Measurements from ENCODE around the gene SIM2.

Gene SIM2

GRCh38 chr21:36698385-36698980 is 432 bp upstream of the SIM2 start:
- Mint-ChIP-seq H3K4me1 (peaks cover 9% of the 10 kb centered on the region), H3K9me3 (no peaks in the 10 kb centered on the region), H3K27me3 (peaks cover 74% of the 10 kb centered on the region), H3K27ac (ENCODE audit: low read depth) (no peak overlapping the region), H3K36me3 (ENCODE audit: insufficient read depth) (no peaks in the 10 kb centered on the region), H3K4me3 (no peak overlapping the region)
- ATAC-seq (replicated peaks; ENCODE audit: extremely low read depth, poor library complexity, severe bottlenecking) (no peak), DNase-seq (ENCODE audit: low spot score in 2 of 2) (no peak)

DNA sequence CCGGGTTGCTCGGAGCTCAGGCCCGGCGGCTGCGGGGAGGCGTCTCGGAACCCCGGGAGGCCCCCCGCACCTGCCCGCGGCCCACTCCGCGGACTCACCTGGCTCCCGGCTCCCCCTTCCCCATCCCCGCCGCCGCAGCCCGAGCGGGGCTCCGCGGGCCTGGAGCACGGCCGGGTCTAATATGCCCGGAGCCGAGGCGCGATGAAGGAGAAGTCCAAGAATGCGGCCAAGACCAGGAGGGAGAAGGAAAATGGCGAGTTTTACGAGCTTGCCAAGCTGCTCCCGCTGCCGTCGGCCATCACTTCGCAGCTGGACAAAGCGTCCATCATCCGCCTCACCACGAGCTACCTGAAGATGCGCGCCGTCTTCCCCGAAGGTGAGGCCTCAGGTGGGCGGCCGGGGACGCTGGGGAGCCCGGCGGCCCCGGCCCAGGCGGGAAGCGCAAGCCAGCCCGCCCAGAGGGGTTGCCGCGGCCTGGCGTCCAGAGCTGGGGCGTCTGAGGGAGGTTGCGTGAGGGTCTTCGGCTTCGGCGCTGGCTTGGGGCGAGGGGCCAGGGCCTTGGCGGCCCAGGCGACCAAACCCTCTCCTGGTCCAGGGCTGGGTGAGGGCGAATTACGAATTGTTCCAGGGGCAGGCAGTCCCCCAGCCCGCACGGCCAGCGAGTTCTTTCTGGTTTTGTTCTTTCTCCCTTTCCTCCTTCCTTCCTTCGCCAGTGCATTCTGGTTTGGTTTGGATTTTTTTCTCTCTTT is 805 bp downstream of the SIM2 start:
- H3K27ac Mint-ChIP-seq (ENCODE audit: low read depth) = no peak overlapping the region
- H3K4me1 Mint-ChIP-seq = peaks cover 9% of the 10 kb centered on the region
- DNase-seq (ENCODE audit: low spot score in 2 of 2) (no peak), ATAC-seq (replicated peaks; ENCODE audit: extremely low read depth, poor library complexity, severe bottlenecking) (no peak)
- H3K27me3 Mint-ChIP-seq = peaks cover 74% of the 10 kb centered on the region
- H3K4me3 Mint-ChIP-seq = peak overlapping the region; percentile 38
- H3K36me3 Mint-ChIP-seq (ENCODE audit: insufficient read depth) = no peaks in the 10 kb centered on the region
- no peaks in the 10 kb centered on the region for H3K9me3 Mint-ChIP-seq

DNA sequence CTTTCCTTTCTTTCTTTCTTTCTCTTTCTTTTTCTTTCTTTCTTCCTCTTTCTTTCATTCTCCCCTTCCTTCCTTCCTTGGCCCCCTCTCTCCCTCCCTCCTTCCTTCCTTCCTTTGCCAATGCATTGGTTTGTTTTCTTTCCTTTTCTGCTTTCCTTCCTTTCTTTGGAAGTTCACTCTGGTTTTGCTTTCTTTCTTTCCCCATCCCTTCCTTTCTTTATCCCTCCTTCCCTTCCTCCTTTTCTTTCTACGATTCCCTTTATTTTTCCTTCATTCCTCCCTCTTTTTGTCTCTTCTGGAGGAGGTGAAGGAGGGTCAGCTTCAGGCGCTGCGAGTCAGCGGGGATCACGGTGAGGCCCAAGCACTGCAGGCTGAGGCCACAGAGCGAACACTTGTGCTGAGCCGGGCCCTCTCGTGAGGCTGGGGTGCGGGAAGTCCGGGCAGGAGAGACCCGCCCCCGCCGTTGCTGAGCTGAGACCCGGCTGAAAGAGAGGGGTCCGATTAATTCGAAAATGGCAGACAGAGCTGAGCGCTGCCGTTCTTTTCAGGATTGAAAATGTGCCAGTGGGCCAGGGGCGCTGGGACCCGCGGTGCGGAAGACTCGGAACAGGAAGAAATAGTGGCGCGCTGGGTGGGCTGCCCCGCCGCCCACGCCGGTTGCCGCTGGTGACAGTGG is 1.5 kb downstream of the SIM2 start:
- Mint-ChIP-seq H3K4me3 (peak overlapping the region; percentile 38), H3K36me3 (ENCODE audit: insufficient read depth) (no peaks in the 10 kb centered on the region), H3K9me3 (no peaks in the 10 kb centered on the region), H3K27me3 (peaks cover 74% of the 10 kb centered on the region), H3K27ac (ENCODE audit: low read depth) (no peak overlapping the region), H3K4me1 (peaks cover 14% of the 10 kb centered on the region)
- ATAC-seq (replicated peaks; ENCODE audit: extremely low read depth, poor library complexity, severe bottlenecking) = no peak
- DNase-seq (ENCODE audit: low spot score in 2 of 2) = no peak

DNA sequence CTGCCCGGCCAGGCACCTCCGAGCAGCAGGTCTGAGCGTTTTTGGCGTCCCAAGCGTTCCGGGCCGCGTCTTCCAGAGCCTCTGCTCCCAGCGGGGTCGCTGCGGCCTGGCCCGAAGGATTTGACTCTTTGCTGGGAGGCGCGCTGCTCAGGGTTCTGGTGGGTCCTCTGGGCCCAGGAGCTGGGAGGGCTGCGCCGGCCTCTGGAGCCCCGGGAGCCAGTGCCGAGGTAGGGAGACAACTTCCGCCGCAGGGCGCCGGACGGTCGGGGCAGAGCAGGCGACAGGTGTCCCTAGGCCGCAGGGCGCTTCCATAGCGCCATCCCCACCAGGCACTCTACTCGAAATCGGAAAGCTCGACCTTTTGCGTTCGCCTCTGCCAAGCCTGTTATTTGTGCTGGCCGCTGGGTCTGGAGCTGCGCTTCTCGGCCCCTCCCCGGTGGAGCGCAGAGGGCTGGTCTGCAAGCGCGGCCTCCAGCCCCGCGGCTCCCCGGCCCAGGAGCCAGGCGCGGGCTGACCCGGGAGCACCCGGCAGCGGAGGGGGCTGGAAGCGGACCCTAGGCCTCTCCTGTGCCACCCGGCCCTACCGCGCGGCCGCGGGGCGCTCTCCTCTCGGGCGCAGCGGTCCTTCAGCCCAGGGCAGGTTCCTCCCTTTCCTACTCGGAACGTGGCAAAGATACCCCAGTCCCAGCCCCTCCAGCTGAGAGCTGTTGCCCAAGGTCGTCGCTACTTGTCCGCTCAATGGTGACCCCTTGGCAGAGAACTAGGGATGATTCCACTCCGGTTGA is 2.2 kb downstream of the SIM2 start:
- H3K9me3 Mint-ChIP-seq = no peaks in the 10 kb centered on the region
- DNase-seq (ENCODE audit: low spot score in 2 of 2) = no peak
- peak overlapping the region; percentile 38 for H3K4me3 Mint-ChIP-seq
- H3K27me3 Mint-ChIP-seq = peaks cover 74% of the 10 kb centered on the region
- H3K36me3 Mint-ChIP-seq (ENCODE audit: insufficient read depth) = no peaks in the 10 kb centered on the region
- H3K4me1 Mint-ChIP-seq = peaks cover 22% of the 10 kb centered on the region
- no peak for ATAC-seq (replicated peaks; ENCODE audit: extremely low read depth, poor library complexity, severe bottlenecking)
- no peak overlapping the region for H3K27ac Mint-ChIP-seq (ENCODE audit: low read depth)

DNA sequence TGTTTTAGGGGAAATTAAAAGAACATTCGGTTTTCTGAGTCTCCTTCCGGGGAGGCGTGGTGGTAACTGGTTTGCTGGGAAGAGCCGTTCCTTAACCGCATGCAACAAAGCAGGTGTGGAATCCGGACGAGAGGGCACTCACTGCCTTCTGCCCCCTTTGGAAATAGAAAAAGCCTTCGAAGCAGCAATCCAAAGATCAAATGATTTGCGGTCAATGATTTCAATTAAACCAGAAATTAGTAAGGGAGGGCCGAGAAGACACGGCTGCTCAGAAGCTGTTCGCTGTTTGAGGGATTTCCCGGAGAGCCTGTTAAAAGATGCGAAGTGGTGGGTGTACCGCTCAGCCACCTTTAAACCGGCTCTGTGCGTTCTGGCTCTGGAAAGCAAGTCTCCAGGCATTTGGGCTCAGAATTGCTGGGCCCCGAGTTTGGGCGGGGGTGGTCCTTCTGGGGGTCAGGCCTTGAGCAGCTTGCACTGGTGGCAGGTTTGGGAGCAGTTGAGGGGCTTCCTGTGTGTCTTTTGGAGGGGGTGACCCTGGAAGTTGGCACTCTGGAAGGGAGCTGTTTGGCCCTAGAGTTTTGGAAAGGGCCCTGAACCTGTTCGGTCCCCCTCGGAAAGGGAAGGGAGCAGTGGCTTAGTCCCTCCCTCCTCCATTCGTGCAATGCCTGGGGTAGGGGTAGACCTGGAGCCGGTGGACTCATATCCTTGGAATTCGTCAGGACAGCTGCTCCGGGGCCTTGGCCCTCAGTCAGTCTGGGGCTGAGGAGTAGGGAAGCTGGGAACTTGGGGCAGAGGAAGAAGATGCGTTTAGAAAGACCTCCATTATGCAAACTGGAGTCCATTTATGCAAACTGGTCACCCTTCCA is 3.1 kb downstream of the SIM2 start:
- Mint-ChIP-seq H3K9me3 (no peaks in the 10 kb centered on the region), H3K4me1 (peaks cover 27% of the 10 kb centered on the region), H3K36me3 (ENCODE audit: insufficient read depth) (no peaks in the 10 kb centered on the region), H3K27ac (ENCODE audit: low read depth) (no peak overlapping the region), H3K4me3 (no peak overlapping the region), H3K27me3 (peaks cover 74% of the 10 kb centered on the region)
- DNase-seq (ENCODE audit: low spot score in 2 of 2) (no peak), ATAC-seq (replicated peaks; ENCODE audit: extremely low read depth, poor library complexity, severe bottlenecking) (no peak)

DNA sequence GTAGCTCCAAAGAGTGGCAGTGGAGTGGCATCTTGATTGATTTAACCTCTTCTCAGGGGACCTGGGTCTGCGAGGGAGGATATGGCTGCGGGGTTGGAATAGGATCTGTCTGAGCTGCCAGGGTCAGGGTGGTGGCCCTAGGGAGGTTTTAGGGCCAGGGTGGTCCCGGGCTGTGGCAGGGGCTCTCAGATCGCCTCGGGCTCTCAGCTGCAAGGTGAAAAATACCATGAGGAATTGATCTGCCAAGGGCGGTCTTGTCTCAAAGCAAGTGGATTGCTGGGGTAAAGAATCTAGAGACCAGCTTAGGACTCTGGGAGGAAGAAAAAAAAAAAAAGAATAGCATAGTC is 3.7 kb downstream of the SIM2 start:
- peaks cover 77% of the 10 kb centered on the region for H3K27me3 Mint-ChIP-seq
- H3K4me3 Mint-ChIP-seq = no peak overlapping the region
- H3K36me3 Mint-ChIP-seq (ENCODE audit: insufficient read depth) = no peaks in the 10 kb centered on the region
- DNase-seq (ENCODE audit: low spot score in 2 of 2) = no peak
- H3K9me3 Mint-ChIP-seq = no peaks in the 10 kb centered on the region
- no peak for ATAC-seq (replicated peaks; ENCODE audit: extremely low read depth, poor library complexity, severe bottlenecking)
- peaks cover 27% of the 10 kb centered on the region for H3K4me1 Mint-ChIP-seq
- no peak overlapping the region for H3K27ac Mint-ChIP-seq (ENCODE audit: low read depth)

GRCh38 chr21:36703123-36703522 is 4.2 kb downstream of the SIM2 start:
- ATAC-seq (replicated peaks; ENCODE audit: extremely low read depth, poor library complexity, severe bottlenecking) (no peak), DNase-seq (ENCODE audit: low spot score in 2 of 2) (no peak)
- H3K4me1 Mint-ChIP-seq = peaks cover 27% of the 10 kb centered on the region
- H3K27me3 Mint-ChIP-seq = peaks cover 80% of the 10 kb centered on the region
- no peaks in the 10 kb centered on the region for H3K36me3 Mint-ChIP-seq (ENCODE audit: insufficient read depth)
- H3K27ac Mint-ChIP-seq (ENCODE audit: low read depth) = no peak overlapping the region
- H3K4me3 Mint-ChIP-seq = no peak overlapping the region
- no peaks in the 10 kb centered on the region for H3K9me3 Mint-ChIP-seq

GRCh38 chr21:36703626-36704280 is 4.8 kb downstream of the SIM2 start:
- peaks cover 87% of the 10 kb centered on the region for H3K27me3 Mint-ChIP-seq
- H3K27ac Mint-ChIP-seq (ENCODE audit: low read depth) = no peak overlapping the region
- no peaks in the 10 kb centered on the region for H3K9me3 Mint-ChIP-seq
- no peaks in the 10 kb centered on the region for H3K36me3 Mint-ChIP-seq (ENCODE audit: insufficient read depth)
- H3K4me3 Mint-ChIP-seq = no peak overlapping the region
- peaks cover 27% of the 10 kb centered on the region for H3K4me1 Mint-ChIP-seq
- DNase-seq (ENCODE audit: low spot score in 2 of 2) (no peak), ATAC-seq (replicated peaks; ENCODE audit: extremely low read depth, poor library complexity, severe bottlenecking) (no peak)

DNA sequence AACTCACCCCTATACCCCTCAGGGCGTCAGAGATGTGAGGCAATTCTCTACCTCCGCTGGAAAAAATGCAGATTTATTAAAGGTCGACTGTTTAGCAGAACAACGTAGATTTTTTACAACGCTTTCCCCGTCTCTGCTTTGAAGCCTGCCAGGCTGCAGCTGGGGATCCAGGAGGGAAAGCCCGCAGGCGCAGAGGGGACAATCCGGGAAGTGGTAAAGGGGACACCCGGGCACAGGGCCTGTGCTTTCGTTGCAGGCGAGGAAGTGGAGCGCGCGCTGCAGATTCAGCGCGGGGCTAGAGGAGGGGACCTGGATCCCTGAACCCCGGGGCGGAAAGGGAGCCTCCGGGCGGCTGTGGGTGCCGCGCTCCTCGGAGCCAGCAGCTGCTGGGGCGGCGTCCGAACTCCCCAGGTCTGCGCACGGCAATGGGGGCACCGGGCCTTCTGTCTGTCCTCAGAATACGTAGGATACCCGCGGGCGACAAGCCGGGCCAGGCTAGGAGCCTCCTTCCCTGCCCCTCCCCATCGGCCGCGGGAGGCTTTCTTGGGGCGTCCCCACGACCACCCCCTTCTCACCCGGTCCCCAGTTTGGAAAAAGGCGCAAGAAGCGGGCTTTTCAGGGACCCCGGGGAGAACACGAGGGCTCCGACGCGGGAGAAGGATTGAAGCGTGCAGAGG is 5.5 kb downstream of the SIM2 start:
- ATAC-seq (replicated peaks; ENCODE audit: extremely low read depth, poor library complexity, severe bottlenecking) = no peak
- Mint-ChIP-seq H3K27me3 (peaks cover 92% of the 10 kb centered on the region), H3K36me3 (ENCODE audit: insufficient read depth) (no peaks in the 10 kb centered on the region), H3K4me1 (peaks cover 27% of the 10 kb centered on the region), H3K9me3 (no peaks in the 10 kb centered on the region), H3K27ac (ENCODE audit: low read depth) (no peak overlapping the region), H3K4me3 (no peak overlapping the region)
- no peak for DNase-seq (ENCODE audit: low spot score in 2 of 2)

GRCh38 chr21:36704958-36705678 is 6.2 kb downstream of the SIM2 start:
- Mint-ChIP-seq H3K27ac (ENCODE audit: low read depth) (no peak overlapping the region), H3K4me3 (peak overlapping the region; percentile 45), H3K4me1 (peaks cover 24% of the 10 kb centered on the region), H3K9me3 (no peaks in the 10 kb centered on the region), H3K36me3 (ENCODE audit: insufficient read depth) (no peaks in the 10 kb centered on the region), H3K27me3 (peaks cover 95% of the 10 kb centered on the region)
- no peak for DNase-seq (ENCODE audit: low spot score in 2 of 2)
- ATAC-seq (replicated peaks; ENCODE audit: extremely low read depth, poor library complexity, severe bottlenecking) = no peak

All from central memory CD8-positive, alpha-beta T cell (primary cell).